RWPE2 (cell line): ENCODE results near the gene TRAF4.

Experiments
- ATAC-seq: fragments of 200-7000 bp; cut with Tn5 transposase; 3 replicates; pipeline ENCODE4 v1.9.1; 2021; ENCODE audit warnings: low read depth
- DNase-seq: peaks from one replicate; pipeline ENCODE4 v3.0.0-alpha.2; 2020; ENCODE audit warnings: low spot score
- H3K27ac ChIP-seq: fragments of 450-650 bp; 2 replicates; pipeline ENCODE4 v1.5.1; 2017; ENCODE audit warnings: mild to moderate bottlenecking; ENCODE audit not compliant: poor library complexity, severe bottlenecking
- H3K27me3 ChIP-seq: fragments of 250-450 bp; sonication (Bioruptor Pico); 2 replicates; pipeline ENCODE4 v1.5.1; 2021; ENCODE audit warnings: mild to moderate bottlenecking, moderate library complexity; ENCODE audit not compliant: insufficient read depth, poor library complexity, severe bottlenecking
- H3K36me3 ChIP-seq: fragments of 250-450 bp; sonication (Bioruptor Pico); 2 replicates; pipeline ENCODE4 v1.5.1; 2020; ENCODE audit warnings: low read depth, mild to moderate bottlenecking, moderate library complexity
- H3K4me1 ChIP-seq: fragments of 250-450 bp; sonication (Bioruptor Pico); 2 replicates; pipeline ENCODE4 v1.5.1; 2021; ENCODE audit warnings: mild to moderate bottlenecking, moderate library complexity; ENCODE audit not compliant: insufficient read depth, poor library complexity, severe bottlenecking
- H3K4me3 ChIP-seq: fragments of 250-450 bp; sonication (Bioruptor Pico); 2 replicates; pipeline ENCODE4 v1.5.1; 2021; ENCODE audit warnings: mild to moderate bottlenecking, moderate library complexity; ENCODE audit not compliant: severe bottlenecking
- H3K9me3 ChIP-seq: fragments of 250-450 bp; sonication (Bioruptor Pico); 2 replicates; pipeline ENCODE4 v1.5.1; 2021; ENCODE audit warnings: mild to moderate bottlenecking, moderate library complexity; ENCODE audit not compliant: severe bottlenecking
- CTCF ChIP-seq: fragments of 450-650 bp; IDR thresholded peaks from one replicate; pipeline ENCODE4 v1.5.1; 2017; ENCODE audit warnings: mild to moderate bottlenecking, moderate library complexity; ENCODE audit not compliant: poor library complexity, severe bottlenecking

The TRAF4 gene

GRCh38 chr17:28758411-28759121 lies 14.8 kb downstream of the TRAF4 start:
- Histone ChIP-seq H3K4me3 (no peak overlapping the region), H3K27ac (no peak overlapping the region), H3K9me3 (no peaks in the 10 kb centered on the region), H3K4me1 (no peaks in the 10 kb centered on the region), H3K36me3 (peaks cover 53% of the 10 kb centered on the region), H3K27me3 (no peaks in the 10 kb centered on the region)
- DNase-seq (no peak), ATAC-seq (no peak)
- no peak for TF ChIP-seq CTCF

- Histone ChIP-seq H3K27me3 (no peaks in the 10 kb centered on the region), H3K4me3 (no peak overlapping the region), H3K9me3 (no peaks in the 10 kb centered on the region), H3K27ac (no peak overlapping the region), H3K36me3 (peaks cover 57% of the 10 kb centered on the region), H3K4me1 (no peaks in the 10 kb centered on the region)
- TF ChIP-seq CTCF, result no peak
- ATAC-seq, result no peak
- no peak for DNase-seq
Observed at GRCh38 chr17:28759256-28759865, 15.6 kb downstream of the TRAF4 start.

GRCh38 chr17:28760601-28761562 lies 17.1 kb downstream of the TRAF4 start:
- no peak overlapping the region for H3K4me3 ChIP-seq
- peak overlapping the region; percentile 17 for H3K27ac ChIP-seq
- TF ChIP-seq CTCF, result no peak
- ATAC-seq (peak; percentile 47; the same call in 2 of the 3 replicates), DNase-seq (no peak)
- no peaks in the 10 kb centered on the region for H3K9me3 ChIP-seq
- H3K36me3 ChIP-seq, result peaks cover 66% of the 10 kb centered on the region
- no peaks in the 10 kb centered on the region for H3K27me3 ChIP-seq
- H3K4me1 ChIP-seq, result no peaks in the 10 kb centered on the region

GRCh38 chr17:28763137-28763799 lies 19.5 kb downstream of the TRAF4 start:
- ATAC-seq, result no peak

More at GRCh38 chr17:28763137-28763799, 19.5 kb downstream of the TRAF4 start:
- Histone ChIP-seq H3K27me3 (no peaks in the 10 kb centered on the region), H3K4me1 (no peaks in the 10 kb centered on the region), H3K36me3 (peaks cover 66% of the 10 kb centered on the region), H3K9me3 (no peaks in the 10 kb centered on the region), H3K4me3 (no peak overlapping the region), H3K27ac (no peak overlapping the region)
- no peak for DNase-seq
- no peak for TF ChIP-seq CTCF
